HFFc6 (cell line): ENCODE data around the gene LRP1-AS. TPM values are rescaled to one million over a fixed set of nuclear protein-coding genes. Genes with fewer than 3 reads are reported as not detected.

Experiments used
- DNase-seq: peaks from one replicate; pipeline ENCODE4 v3.0.0-alpha.2; 2018
- H3K27ac Mint-ChIP-seq: 2 replicates; pipeline ENCODE4 v1.8.0; 2020; ENCODE audit warnings: mild to moderate bottlenecking, mixed read lengths
- H3K27me3 Mint-ChIP-seq: 2 replicates; pipeline ENCODE4 v1.8.0; 2021; ENCODE audit warnings: mild to moderate bottlenecking, moderate library complexity, mixed read lengths; ENCODE audit not compliant: insufficient read depth
- H3K36me3 Mint-ChIP-seq: 2 replicates; pipeline ENCODE4 v1.8.0; 2021; ENCODE audit warnings: low read depth, mixed read lengths
- H3K4me1 Mint-ChIP-seq: 2 replicates; pipeline ENCODE4 v1.8.0; 2020; ENCODE audit warnings: low read depth, mixed read lengths
- H3K4me3 Mint-ChIP-seq: 2 replicates; pipeline ENCODE4 v1.8.0; 2020; ENCODE audit warnings: mild to moderate bottlenecking, moderate library complexity, mixed read lengths
- H3K9me3 Mint-ChIP-seq: 2 replicates; pipeline ENCODE4 v1.8.0; 2020; ENCODE audit warnings: mild to moderate bottlenecking, mixed read lengths
- total RNA-seq, 6 experiments: library from RNA; stranded (reverse); fragmentation: NEBNext Ultra II Directional; extraction: Animal tissue kit (Norgen Biotek cat#: 25700); gene quantifications; 2 replicates in 1 of 6; 3 replicates in 5 of 6; pipeline ENCODE4 v1.2.3, GENCODE V29; 2021
- TF ChIP-seq, protein P1 (sequence below): fragments of 200-600 bp; sonication (generic); IDR thresholded peaks from 2 replicates; pipeline ENCODE4 v1.5.0; 2021; ENCODE audit warnings: antibody characterized with exemption, mild to moderate bottlenecking

The LRP1-AS gene
- total RNA-seq, 6 experiments from 2014 or later = not detected

DNA sequence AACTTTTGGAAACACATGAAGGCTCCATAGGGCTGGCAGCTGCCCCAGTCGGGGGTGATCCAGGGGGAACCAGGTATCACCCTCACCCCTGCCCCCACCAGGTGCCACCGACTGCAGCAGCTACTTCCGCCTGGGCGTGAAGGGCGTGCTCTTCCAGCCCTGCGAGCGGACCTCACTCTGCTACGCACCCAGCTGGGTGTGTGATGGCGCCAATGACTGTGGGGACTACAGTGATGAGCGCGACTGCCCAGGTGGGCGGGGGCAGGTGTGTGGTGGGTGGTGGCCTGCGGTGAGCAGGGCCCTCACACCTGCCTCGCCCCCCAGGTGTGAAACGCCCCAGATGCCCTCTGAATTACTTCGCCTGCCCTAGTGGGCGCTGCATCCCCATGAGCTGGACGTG, 46.8 kb upstream of the LRP1-AS start:
- TF ChIP-seq, protein P1, sequence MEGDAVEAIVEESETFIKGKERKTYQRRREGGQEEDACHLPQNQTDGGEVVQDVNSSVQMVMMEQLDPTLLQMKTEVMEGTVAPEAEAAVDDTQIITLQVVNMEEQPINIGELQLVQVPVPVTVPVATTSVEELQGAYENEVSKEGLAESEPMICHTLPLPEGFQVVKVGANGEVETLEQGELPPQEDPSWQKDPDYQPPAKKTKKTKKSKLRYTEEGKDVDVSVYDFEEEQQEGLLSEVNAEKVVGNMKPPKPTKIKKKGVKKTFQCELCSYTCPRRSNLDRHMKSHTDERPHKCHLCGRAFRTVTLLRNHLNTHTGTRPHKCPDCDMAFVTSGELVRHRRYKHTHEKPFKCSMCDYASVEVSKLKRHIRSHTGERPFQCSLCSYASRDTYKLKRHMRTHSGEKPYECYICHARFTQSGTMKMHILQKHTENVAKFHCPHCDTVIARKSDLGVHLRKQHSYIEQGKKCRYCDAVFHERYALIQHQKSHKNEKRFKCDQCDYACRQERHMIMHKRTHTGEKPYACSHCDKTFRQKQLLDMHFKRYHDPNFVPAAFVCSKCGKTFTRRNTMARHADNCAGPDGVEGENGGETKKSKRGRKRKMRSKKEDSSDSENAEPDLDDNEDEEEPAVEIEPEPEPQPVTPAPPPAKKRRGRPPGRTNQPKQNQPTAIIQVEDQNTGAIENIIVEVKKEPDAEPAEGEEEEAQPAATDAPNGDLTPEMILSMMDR = no peak
- Mint-ChIP-seq H3K27ac (no peak overlapping the region), H3K9me3 (no peaks in the 10 kb centered on the region), H3K27me3 (peaks cover 15% of the 10 kb centered on the region), H3K4me3 (no peak overlapping the region), H3K36me3 (peaks cover 29% of the 10 kb centered on the region), H3K4me1 (no peaks in the 10 kb centered on the region)
- no peak for DNase-seq

DNA sequence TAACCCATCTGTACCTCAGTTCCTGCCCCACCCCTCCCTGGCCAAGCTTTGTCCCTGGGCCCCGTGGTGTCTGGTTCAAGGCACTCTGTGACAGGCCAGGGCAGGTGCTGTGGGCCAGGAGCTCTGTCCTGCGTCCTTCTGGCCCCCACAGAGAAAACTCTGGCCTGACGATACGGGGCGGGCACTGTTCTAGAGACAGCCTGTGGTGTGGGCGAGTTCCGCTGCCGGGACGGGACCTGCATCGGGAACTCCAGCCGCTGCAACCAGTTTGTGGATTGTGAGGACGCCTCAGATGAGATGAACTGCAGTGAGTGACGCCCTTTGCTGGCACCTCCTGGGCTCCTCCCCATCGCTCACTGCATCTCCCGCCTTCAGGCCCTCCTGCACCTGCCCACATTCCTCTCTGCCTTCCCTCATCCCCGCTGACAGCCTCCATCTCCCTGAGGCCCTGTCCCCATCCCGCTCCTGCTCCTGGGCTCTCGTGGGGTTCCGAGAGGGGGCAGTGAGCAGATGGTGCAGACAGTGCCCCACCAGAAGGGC, 46.4 kb upstream of the LRP1-AS start:
- H3K27me3 Mint-ChIP-seq = peaks cover 18% of the 10 kb centered on the region
- no peak overlapping the region for H3K27ac Mint-ChIP-seq
- H3K4me1 Mint-ChIP-seq = no peaks in the 10 kb centered on the region
- peaks cover 32% of the 10 kb centered on the region for H3K36me3 Mint-ChIP-seq
- H3K9me3 Mint-ChIP-seq = no peaks in the 10 kb centered on the region
- DNase-seq = no peak
- TF ChIP-seq, protein P1 = no peak
- H3K4me3 Mint-ChIP-seq = no peak overlapping the region

DNA sequence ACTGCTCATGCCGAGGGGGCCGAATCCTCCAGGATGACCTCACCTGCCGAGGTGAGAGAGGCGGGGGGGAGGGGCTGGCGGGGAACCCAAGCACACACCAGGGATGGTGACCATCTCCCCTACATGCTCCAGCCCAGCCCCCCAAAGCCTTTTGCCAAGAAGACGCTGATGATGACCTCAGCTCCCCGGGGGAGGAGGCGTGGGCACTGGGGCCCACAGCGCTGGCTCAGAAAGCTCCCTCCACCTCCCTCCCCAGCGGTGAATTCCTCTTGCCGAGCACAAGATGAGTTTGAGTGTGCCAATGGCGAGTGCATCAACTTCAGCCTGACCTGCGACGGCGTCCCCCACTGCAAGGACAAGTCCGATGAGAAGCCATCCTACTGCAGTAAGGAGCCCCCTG, 45.5 kb upstream of the LRP1-AS start:
- Mint-ChIP-seq H3K9me3 (no peaks in the 10 kb centered on the region), H3K4me3 (no peak overlapping the region), H3K27me3 (peaks cover 18% of the 10 kb centered on the region), H3K36me3 (peaks cover 32% of the 10 kb centered on the region), H3K27ac (no peak overlapping the region), H3K4me1 (no peaks in the 10 kb centered on the region)
- TF ChIP-seq, protein P1 = no peak
- DNase-seq = no peak

DNA sequence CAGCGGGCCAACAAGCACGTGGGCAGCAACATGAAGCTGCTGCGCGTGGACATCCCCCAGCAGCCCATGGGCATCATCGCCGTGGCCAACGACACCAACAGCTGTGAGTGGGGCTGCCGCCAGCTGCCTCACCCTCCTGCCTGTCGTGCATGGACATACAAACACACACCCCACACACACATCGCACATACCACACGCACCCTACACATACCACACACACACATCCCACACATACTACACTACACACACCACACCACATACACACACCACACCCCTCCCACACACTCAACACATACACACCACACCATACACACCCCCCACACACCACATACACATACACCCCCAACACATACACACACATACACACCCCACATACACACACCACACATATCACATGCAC, 44.0 kb upstream of the LRP1-AS start:
- no peak for DNase-seq

DNA sequence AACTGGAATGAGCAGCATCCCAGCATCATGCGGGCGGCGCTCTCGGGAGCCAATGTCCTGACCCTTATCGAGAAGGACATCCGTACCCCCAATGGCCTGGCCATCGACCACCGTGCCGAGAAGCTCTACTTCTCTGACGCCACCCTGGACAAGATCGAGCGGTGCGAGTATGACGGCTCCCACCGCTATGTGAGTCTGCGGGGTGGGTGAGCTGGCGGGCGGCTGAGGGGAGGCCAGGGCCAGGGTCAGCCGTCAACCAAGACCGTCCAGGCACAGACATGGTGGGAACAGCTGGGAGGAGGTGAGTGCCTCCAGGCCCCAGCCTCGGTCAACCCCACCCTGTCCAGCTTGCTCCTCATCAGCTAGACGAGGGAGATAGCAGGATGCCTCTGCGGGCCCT, 43.4 kb upstream of the LRP1-AS start:
- H3K27ac Mint-ChIP-seq = no peak overlapping the region
- peaks cover 16% of the 10 kb centered on the region for H3K27me3 Mint-ChIP-seq
- no peaks in the 10 kb centered on the region for H3K4me1 Mint-ChIP-seq
- H3K4me3 Mint-ChIP-seq = no peak overlapping the region
- TF ChIP-seq, protein P1 = no peak
- no peak for DNase-seq
- H3K9me3 Mint-ChIP-seq = no peaks in the 10 kb centered on the region
- peaks cover 24% of the 10 kb centered on the region for H3K36me3 Mint-ChIP-seq

More for the DNA sequence above, 44.0 kb upstream of the LRP1-AS start:
- H3K4me1 Mint-ChIP-seq = no peaks in the 10 kb centered on the region
- peaks cover 18% of the 10 kb centered on the region for H3K27me3 Mint-ChIP-seq
- H3K27ac Mint-ChIP-seq = peak overlapping the region; percentile 49; the same call in 1 of the 2 replicates
- H3K36me3 Mint-ChIP-seq = peaks cover 28% of the 10 kb centered on the region
- H3K4me3 Mint-ChIP-seq = no peak overlapping the region
- TF ChIP-seq, protein P1 = no peak
- no peaks in the 10 kb centered on the region for H3K9me3 Mint-ChIP-seq

DNA sequence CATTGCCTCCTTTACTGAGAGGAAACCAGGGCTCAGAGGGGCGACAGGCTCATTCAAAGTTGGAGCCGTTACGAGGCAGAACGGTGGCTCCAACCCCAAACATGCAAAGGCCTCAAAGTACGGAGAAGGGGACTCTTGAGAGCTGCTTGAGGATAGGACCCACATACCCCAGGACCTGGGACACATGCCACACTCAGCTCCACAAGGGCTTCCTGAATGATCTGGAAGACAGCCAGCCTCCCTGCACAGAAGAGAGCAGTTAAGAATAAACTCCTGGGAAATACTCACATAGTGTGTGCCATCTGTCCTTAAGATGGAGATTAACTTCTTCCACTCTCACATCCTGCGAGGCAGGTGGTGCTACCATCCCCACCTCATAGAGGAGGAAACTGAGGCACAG, 42.6 kb upstream of the LRP1-AS start:
- TF ChIP-seq, protein P1 = no peak

More for the DNA sequence above, 42.6 kb upstream of the LRP1-AS start:
- Mint-ChIP-seq H3K4me3 (no peak overlapping the region), H3K27ac (no peak overlapping the region), H3K4me1 (no peaks in the 10 kb centered on the region), H3K9me3 (no peaks in the 10 kb centered on the region), H3K36me3 (peaks cover 27% of the 10 kb centered on the region), H3K27me3 (peaks cover 16% of the 10 kb centered on the region)
- no peak for DNase-seq
